ENCODE results near the gene COG2. TPM values are rescaled to one million over a fixed set of nuclear protein-coding genes. Genes with fewer than 3 reads are reported as not detected.
"Not testable (repeated sequence)": the region's sequence is repeated elsewhere in the genome, so short reads cannot be mapped to it uniquely, and the experiment has no call there.

Gene COG2
- total and polyA plus RNA-seq, 12 donors: 12.0 to 80.1 (median 50.6) TPM

GRCh38 chr1:230713547-230713914 lies 71.2 kb downstream of the COG2 start:
- Histone ChIP-seq H3K27ac (peak overlapping the region in 2 of 5 donors; percentile 82 to 84), H3K36me3 (replicated peaks in 1 of 2) (no peaks in the 10 kb centered on the region), H3K4me3 (peak overlapping the region in 1 of 4 donors; percentile 43), H3K4me1 (replicated peaks in 1 of 2) (peaks cover 13 to 18% of the 10 kb centered on the region in 2 donors), H3K9me3 (replicated peaks in 1 of 3) (no peaks in the 10 kb centered on the region), H3K27me3 (no peaks in the 10 kb centered on the region)
- no peak for DNase-seq
- WGBS, 4 donors: 73 to 86% (median 85%) methylated on average over 2 to 8 of the region's 8 CpGs
- intact Hi-C loops (cut with DNase I): no loop called here
- no peak for TF ChIP-seq POLR2A (IDR thresholded peaks at IDR 0.05)
- TF ChIP-seq CTCF (IDR thresholded peaks at IDR 0.05): no peak

DNA sequence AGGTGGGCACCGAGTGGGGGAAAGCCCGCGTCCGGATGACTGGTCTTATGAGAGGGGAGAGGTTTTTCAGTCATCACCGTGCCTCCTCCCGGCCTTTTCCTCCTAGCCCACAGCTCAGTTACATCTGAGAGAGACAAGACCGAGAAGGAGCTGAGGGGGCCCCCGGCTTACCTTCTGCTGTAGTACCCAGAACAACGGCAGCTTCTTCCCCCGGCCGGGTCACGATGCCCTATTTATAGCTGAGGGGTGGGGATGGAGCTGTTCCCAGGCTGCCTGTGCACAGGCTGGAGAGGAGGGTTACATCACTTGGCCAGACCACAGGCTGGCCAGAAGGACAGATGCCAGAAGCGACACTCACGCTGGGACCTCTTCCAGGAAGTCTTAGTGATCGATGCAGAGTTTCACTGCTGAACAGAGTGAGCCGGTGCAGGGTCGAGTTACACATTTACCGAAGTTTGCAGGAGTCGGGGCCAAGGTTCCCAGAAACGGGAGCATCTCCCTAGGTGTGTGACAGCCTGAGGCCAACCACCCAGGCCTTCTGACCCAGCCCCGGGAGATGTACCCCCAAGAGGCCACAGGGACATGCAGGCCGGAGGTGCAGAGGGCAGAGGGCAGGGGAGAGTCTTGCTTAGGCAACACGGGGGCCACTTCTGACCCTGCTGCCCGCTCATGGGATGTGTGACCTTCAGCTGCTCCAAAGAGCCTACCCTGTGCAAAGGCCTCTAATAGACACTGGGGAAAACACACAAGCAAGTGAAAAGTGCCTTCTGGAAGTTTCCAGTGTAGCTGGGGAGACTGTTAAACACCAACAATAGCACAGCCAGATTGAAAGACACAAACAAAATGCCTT lies 71.9 kb downstream of the COG2 start, which contains the start of gene AGT:
AGT (minus strand) TSS at position 208 of the 850 bp plus-strand sequence. CDS start 3,299 bp downstream, outside the sequence.
- H3K4me1 ChIP-seq (replicated peaks in 1 of 2): peaks cover 13 to 18% of the 10 kb centered on the region in 2 donors
- 10 to 24% (median 21%) methylated on average over 12 to 24 of the region's 24 CpGs for WGBS, 4 donors
- H3K36me3 ChIP-seq (replicated peaks in 1 of 2): no peaks in the 10 kb centered on the region
- H3K27ac ChIP-seq: peak within 1 kb of the TSS; percentile 3 to 84 (median 58)
- DNase-seq: peak; percentile 91 to 97 (median 95)
- TF ChIP-seq CTCF (IDR thresholded peaks at IDR 0.05) (no peak), POLR2A (IDR thresholded peaks at IDR 0.05) (peak in 1 of 2 donors; percentile 42)
- no peaks in the 10 kb centered on the region for H3K9me3 ChIP-seq (replicated peaks in 1 of 3)
- intact Hi-C loops (cut with DNase I): no loop called here
- no peaks in the 10 kb centered on the region for H3K27me3 ChIP-seq
- peak within 1 kb of the TSS in 1 of 4 donors; percentile 43 for H3K4me3 ChIP-seq

DNA sequence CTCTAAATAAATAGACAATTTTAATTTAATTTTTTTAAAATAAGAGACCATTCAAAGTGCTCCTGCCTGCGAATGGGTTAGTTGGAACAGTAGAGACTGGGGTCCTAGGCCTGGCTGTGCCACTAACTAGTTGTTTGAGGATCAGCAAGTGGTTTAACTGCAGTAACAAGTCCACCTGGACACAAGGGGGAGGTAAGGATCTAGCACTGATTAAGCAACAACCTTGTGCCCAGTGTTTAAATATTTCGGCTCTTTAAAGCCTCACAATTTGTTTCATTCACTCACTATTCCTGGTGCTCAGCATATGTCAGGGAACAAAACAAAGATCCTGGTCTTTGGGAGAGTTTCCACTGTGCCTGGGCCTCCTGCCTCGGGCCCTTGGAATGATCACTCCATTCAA lies 73.2 kb downstream of the COG2 start:
- Histone ChIP-seq H3K27me3 (no peaks in the 10 kb centered on the region), H3K4me1 (replicated peaks in 1 of 2) (peaks cover 13 to 18% of the 10 kb centered on the region in 2 donors), H3K36me3 (replicated peaks in 1 of 2) (no peaks in the 10 kb centered on the region), H3K9me3 (replicated peaks in 1 of 3) (no peaks in the 10 kb centered on the region), H3K4me3 (no peak overlapping the region), H3K27ac (no peak overlapping the region)
- intact Hi-C loops (cut with DNase I): no loop called here
- DNase-seq: no peak
- TF ChIP-seq POLR2A (IDR thresholded peaks at IDR 0.05): no peak
- no peak for TF ChIP-seq CTCF (IDR thresholded peaks at IDR 0.05)
- WGBS, 4 donors: 79 to 93% (median 90%) methylated on average over 3 of the region's 3 CpGs

DNA sequence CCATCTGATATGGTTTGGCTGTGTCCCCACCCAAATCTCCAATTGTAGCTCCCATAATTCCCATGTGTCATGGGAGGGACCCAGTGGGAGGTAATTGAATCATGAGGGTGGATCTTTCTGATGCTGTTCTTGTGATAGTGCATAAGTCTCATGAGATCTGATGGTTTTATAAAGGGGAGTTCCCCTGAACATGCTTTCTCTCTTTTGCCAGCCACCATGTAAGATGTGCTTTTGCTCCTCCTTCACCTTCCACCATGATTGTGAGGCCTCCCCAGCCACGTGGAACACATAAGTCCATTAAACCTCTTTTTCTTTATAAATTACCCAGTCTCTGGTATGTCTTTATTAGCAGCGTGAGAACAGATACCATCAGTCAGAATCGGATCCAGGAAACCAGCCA lies 74.2 kb downstream of the COG2 start:
- H3K9me3 ChIP-seq (replicated peaks in 1 of 3); H3K36me3 ChIP-seq (replicated peaks in 1 of 2); H3K27ac ChIP-seq; H3K27me3 ChIP-seq; intact Hi-C loops (cut with DNase I); DNase-seq; H3K4me3 ChIP-seq: not testable (repeated sequence)
- H3K4me1 ChIP-seq (replicated peaks in 1 of 2): peaks cover 13 to 18% of the 10 kb centered on the region in 2 donors
- WGBS, 4 donors: 53 to 87% (median 68%) methylated on average over 3 of the region's 3 CpGs
